K562 (cell line): Measurements from ENCODE around the gene METRNL. TPM values are rescaled to one million over a fixed set of nuclear protein-coding genes. Genes with fewer than 3 reads are reported as not detected.

Experiments used
- ARID1B ChIP-seq: fragments of 450-650 bp; IDR thresholded peaks from 2 replicates; pipeline ENCODE4 v1.6.1; 2016; ENCODE audit warnings: antibody characterized with exemption, mild to moderate bottlenecking, inconsistent platforms
- CEBPB ChIP-seq: fragments of 450-650 bp; IDR thresholded peaks from 2 replicates; pipeline ENCODE4 v1.6.1; 2016; ENCODE audit warnings: missing genetic modification characterization, missing compliant biosample characterization
- CTBP1 ChIP-seq: fragments of 450-650 bp; IDR thresholded peaks from 2 replicates; pipeline ENCODE4 v1.6.1; 2016; ENCODE audit warnings: borderline replicate concordance
- DNMT1 ChIP-seq: fragments of 450-650 bp; IDR thresholded peaks from 2 replicates; pipeline ENCODE4 v1.6.1; 2016; ENCODE audit warnings: antibody characterized with exemption, mild to moderate bottlenecking
- EZH2 ChIP-seq: IDR thresholded peaks from 2 replicates; pipeline ENCODE4 v1.6.1; 2012; ENCODE audit warnings: low read depth, mild to moderate bottlenecking, inconsistent platforms, low read length, borderline replicate concordance
- FOXA3 ChIP-seq, 2 experiments: fragments of 450-650 bp in 1 of 2; sonication (generic) in 1 of 2; formaldehyde crosslinking; IDR thresholded peaks in 1 of 2; conservative IDR thresholded peaks in 1 of 2; 2 replicates each; pipeline versions ENCODE4 v1.4.0 to v1.8.0; 2020 to 2022; ENCODE audit warnings: mild to moderate bottlenecking in 2 of 2, missing genetic modification reagents in 1 of 2
- FOXM1 ChIP-seq, 2 experiments: fragments of 450-650 bp in 1 of 2; sonication (generic) in 1 of 2; formaldehyde crosslinking in 1 of 2; IDR thresholded peaks; 2 replicates each; pipeline versions ENCODE4 v1.6.1 to v1.9.0; 2017 to 2022; ENCODE audit warnings: low read depth in 2 of 2, mild to moderate bottlenecking in 2 of 2, missing genetic modification reagents in 1 of 2, moderate library complexity in 1 of 2
- HNRNPL ChIP-seq: fragments of 200-400 bp; formaldehyde crosslinking; IDR thresholded peaks from 2 replicates; pipeline ENCODE4 v1.6.1; 2017; ENCODE audit warnings: low read depth, mild to moderate bottlenecking, low read length
- ILF3 ChIP-seq: fragments of 450-650 bp; IDR thresholded peaks from 2 replicates; pipeline ENCODE4 v1.6.1; 2018; ENCODE audit warnings: antibody characterized with exemption, mild to moderate bottlenecking, moderate library complexity, borderline replicate concordance
- KDM1A ChIP-seq, 2 experiments: fragments of 450-650 bp; IDR thresholded peaks; 2 replicates each; pipeline ENCODE4 v1.6.1; 2016; ENCODE audit warnings: mild to moderate bottlenecking in 2 of 2
- KHSRP ChIP-seq: fragments of 450-650 bp; IDR thresholded peaks from 2 replicates; pipeline ENCODE4 v1.6.1; 2017
- MED1 ChIP-seq: sonication (generic); formaldehyde crosslinking; IDR thresholded peaks from 2 replicates; pipeline ENCODE4 v1.8.1; 2023; ENCODE audit warnings: missing genetic modification reagents, borderline replicate concordance
- NR3C1 ChIP-seq: sonication (generic); formaldehyde crosslinking; IDR thresholded peaks from 2 replicates; pipeline ENCODE4 v1.8.1; 2022; ENCODE audit warnings: missing genetic modification reagents
- POU5F1 ChIP-seq: fragments of 150-350 bp; IDR thresholded peaks from 2 replicates; pipeline ENCODE4 v1.6.1; 2014; ENCODE audit warnings: borderline replicate concordance, low read length, low read depth, mild to moderate bottlenecking; ENCODE audit not compliant: partially characterized antibody
- RBFOX2 ChIP-seq: fragments of 200-400 bp; formaldehyde crosslinking; IDR thresholded peaks from 2 replicates; pipeline ENCODE4 v1.6.1; 2017; ENCODE audit warnings: low read depth, mild to moderate bottlenecking, low read length, moderate library complexity
- SAFB ChIP-seq: fragments of 200-400 bp; formaldehyde crosslinking; IDR thresholded peaks from 2 replicates; pipeline ENCODE4 v1.6.1; 2017; ENCODE audit warnings: low read depth, low read length, borderline replicate concordance
- SMARCA4 ChIP-seq: fragments of 450-650 bp; IDR thresholded peaks from 2 replicates; pipeline ENCODE4 v1.6.1; 2016
- SREBF2 ChIP-seq: sonication (generic); formaldehyde crosslinking; IDR thresholded peaks from 2 replicates; pipeline ENCODE4 v1.4.0; 2020; ENCODE audit warnings: mild to moderate bottlenecking, missing genetic modification reagents
- XRCC4 ChIP-seq: IDR thresholded peaks from one replicate; pipeline ENCODE4 v1.6.1; 2011; ENCODE audit not compliant: insufficient read depth, insufficient read length; ENCODE audit errors: extremely low read depth
- ZFP1 ChIP-seq: fragments of 450-650 bp; formaldehyde crosslinking; IDR thresholded peaks from 2 replicates; pipeline ENCODE4 v1.4.0; 2020; ENCODE audit warnings: mild to moderate bottlenecking, mixed read lengths
- ZFP36 ChIP-seq: fragments of 150-350 bp; IDR thresholded peaks from 2 replicates; pipeline ENCODE4 v1.6.1; 2018; ENCODE audit warnings: low read length, low read depth; ENCODE audit not compliant: partially characterized antibody
- ZNF282 ChIP-seq: sonication (generic); formaldehyde crosslinking; IDR thresholded peaks from 2 replicates; pipeline ENCODE4 v1.8.1; 2023; ENCODE audit warnings: missing genetic modification reagents
- ZNF324 ChIP-seq: fragments of 250-450 bp; sonication (Bioruptor Pico); IDR thresholded peaks from 2 replicates; pipeline ENCODE4 v1.4.0; 2020; ENCODE audit warnings: mild to moderate bottlenecking
- ZSCAN29 ChIP-seq: fragments of 450-650 bp; IDR thresholded peaks from 2 replicates; pipeline ENCODE4 v1.6.1; 2017
- polyA plus RNA-seq, 8 experiments: library from polyadenylated mRNA; depleted of rRNA in 4 of 8; stranded (reverse) in 5 of 8; unstranded in 3 of 8; fragments of >200 nt; fragmentation: Nextera tagmentation in 2 of 8; fragmentation: Illumina TruSeq in 1 of 8; extraction: Ambion mirVana in 2 of 8; extraction: Trizol in 1 of 8; gene quantifications; 2 replicates each; pipeline versions ENCODE4 v1.2.1 to v1.2.3, GENCODE V29; 2011 to 2014; ENCODE audit warnings: inconsistent platforms in 1 of 8, missing spikeins in 1 of 8
- total RNA-seq, 7 experiments: library from RNA; depleted of rRNA in 6 of 7; stranded (reverse); fragments of >200 nt in 6 of 7; fragmentation: Illumina TruSeq in 2 of 7; extraction: Trizol in 2 of 7; gene quantifications; 2 replicates each; pipeline versions ENCODE4 v1.2.1 to v1.2.3, GENCODE V29; 2011 to 2021; ENCODE audit warnings: low replicate concordance in 1 of 7
- TF ChIP-seq, protein P1 (sequence below): fragments of 250-450 bp; sonication (Bioruptor Pico); IDR thresholded peaks from 2 replicates; pipeline ENCODE4 v1.4.0; 2020; ENCODE audit warnings: mild to moderate bottlenecking, moderate library complexity
- TF ChIP-seq, protein P2 (sequence below): fragments of 250-450 bp; sonication (Bioruptor Pico); IDR thresholded peaks from 2 replicates; pipeline ENCODE4 v1.8.0; 2022; ENCODE audit warnings: inconsistent platforms, mild to moderate bottlenecking, moderate library complexity, borderline replicate concordance

The METRNL gene
- total and polyA plus RNA-seq, 9 of the 15 experiments (the other 6 are each of a cell fraction or from before 2014, with no cell fraction given) = 0.17 to 31.8 (median 2.9) TPM

DNA sequence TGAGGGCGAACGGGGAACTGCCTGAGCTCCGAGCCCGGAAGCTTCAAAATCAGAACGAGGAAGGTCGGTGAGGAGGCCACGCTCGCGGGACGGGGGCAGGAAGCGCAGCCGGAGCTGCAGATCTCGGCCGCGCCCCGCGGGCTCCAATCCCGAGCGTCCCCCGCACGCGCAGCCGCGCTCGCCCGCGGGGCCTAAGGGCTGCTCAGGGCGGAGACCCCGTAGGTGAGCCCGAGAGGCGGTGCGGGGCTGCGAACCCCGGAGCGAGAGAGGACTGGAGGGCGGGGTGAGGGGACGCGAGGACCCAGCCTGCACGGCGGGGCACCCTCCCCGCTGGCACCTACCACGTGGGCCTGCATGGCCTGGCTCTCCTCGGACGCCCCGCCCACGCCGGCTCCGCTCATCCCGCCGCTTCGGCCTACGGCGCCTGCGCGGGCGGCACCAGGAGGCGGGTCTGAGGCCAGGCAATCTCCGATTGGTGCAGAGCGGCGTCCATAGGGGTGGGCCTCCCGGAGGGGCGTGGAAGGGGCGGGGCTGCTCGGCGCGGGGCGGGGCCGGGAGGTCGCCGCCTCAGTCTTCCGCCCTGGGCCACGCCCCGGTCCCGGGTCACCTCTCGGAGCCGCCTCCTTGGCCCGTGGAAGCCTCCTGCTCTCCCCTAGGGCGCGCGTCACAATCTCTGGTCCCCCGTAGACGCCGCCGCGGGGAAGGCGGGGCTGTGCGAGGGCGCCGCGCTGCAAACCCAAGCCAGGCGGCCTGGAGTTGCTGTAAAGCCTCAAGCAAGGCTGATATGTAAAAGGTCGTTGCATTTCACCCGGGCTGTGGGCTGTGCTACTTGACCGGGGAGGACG lies 27.8 kb upstream of the METRNL start (continued):
- TF ChIP-seq, protein P1, sequence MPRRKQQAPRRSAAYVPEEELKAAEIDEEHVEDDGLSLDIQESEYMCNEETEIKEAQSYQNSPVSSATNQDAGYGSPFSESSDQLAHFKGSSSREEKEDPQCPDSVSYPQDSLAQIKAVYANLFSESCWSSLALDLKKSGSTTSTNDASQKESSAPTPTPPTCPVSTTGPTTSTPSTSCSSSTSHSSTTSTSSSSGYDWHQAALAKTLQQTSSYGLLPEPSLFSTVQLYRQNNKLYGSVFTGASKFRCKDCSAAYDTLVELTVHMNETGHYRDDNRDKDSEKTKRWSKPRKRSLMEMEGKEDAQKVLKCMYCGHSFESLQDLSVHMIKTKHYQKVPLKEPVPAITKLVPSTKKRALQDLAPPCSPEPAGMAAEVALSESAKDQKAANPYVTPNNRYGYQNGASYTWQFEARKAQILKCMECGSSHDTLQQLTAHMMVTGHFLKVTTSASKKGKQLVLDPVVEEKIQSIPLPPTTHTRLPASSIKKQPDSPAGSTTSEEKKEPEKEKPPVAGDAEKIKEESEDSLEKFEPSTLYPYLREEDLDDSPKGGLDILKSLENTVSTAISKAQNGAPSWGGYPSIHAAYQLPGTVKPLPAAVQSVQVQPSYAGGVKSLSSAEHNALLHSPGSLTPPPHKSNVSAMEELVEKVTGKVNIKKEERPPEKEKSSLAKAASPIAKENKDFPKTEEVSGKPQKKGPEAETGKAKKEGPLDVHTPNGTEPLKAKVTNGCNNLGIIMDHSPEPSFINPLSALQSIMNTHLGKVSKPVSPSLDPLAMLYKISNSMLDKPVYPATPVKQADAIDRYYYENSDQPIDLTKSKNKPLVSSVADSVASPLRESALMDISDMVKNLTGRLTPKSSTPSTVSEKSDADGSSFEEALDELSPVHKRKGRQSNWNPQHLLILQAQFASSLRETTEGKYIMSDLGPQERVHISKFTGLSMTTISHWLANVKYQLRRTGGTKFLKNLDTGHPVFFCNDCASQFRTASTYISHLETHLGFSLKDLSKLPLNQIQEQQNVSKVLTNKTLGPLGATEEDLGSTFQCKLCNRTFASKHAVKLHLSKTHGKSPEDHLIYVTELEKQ = no peak
- no peak for TF ChIP-seq NR3C1 (CRISPR knock-in tag)
- TF ChIP-seq FOXM1 (IDR thresholded peaks at IDR 0.05; ENCODE audit: low read depth) = no peak
- TF ChIP-seq FOXM1 (CRISPR knock-in tag; IDR thresholded peaks at IDR 0.05; ENCODE audit: low read depth) = no peak
- TF ChIP-seq ZNF324 (CRISPR knock-in tag) = no peak
- TF ChIP-seq SREBF2 (CRISPR knock-in tag) = no peak
- TF ChIP-seq SMARCA4 = no peak
- TF ChIP-seq XRCC4 = no peak
- peak; percentile 81 for TF ChIP-seq RBFOX2
- TF ChIP-seq ZSCAN29 = no peak
- TF ChIP-seq ARID1B = no peak
- no peak for TF ChIP-seq MED1 (CRISPR knock-in tag)
- TF ChIP-seq KHSRP = no peak
- TF ChIP-seq CTBP1 = peak; percentile 84
- TF ChIP-seq SAFB = peak; percentile 87
- no peak for TF ChIP-seq KDM1A (IDR thresholded peaks at IDR 0.05)
- TF ChIP-seq ZFP36 = peak; percentile 65
- peak; percentile 93 for TF ChIP-seq HNRNPL
- TF ChIP-seq, protein P2, sequence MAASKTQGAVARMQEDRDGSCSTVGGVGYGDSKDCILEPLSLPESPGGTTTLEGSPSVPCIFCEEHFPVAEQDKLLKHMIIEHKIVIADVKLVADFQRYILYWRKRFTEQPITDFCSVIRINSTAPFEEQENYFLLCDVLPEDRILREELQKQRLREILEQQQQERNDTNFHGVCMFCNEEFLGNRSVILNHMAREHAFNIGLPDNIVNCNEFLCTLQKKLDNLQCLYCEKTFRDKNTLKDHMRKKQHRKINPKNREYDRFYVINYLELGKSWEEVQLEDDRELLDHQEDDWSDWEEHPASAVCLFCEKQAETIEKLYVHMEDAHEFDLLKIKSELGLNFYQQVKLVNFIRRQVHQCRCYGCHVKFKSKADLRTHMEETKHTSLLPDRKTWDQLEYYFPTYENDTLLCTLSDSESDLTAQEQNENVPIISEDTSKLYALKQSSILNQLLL (CRISPR knock-in tag) = no peak
- TF ChIP-seq ILF3 = no peak
- no peak for TF ChIP-seq CEBPB (tag)
- TF ChIP-seq FOXA3 (CRISPR knock-in tag; conservative IDR thresholded peaks at IDR 0.05 in 1 of 2, IDR thresholded peaks at IDR 0.05 in 1 of 2) = 0 out of 4 replicates have a peak, but pooled peaks of 1 of the 2 experiments have one; percentile 42
- no peak for TF ChIP-seq DNMT1
- TF ChIP-seq POU5F1 = no peak
- TF ChIP-seq ZNF282 = no peak
- TF ChIP-seq ZFP1 = no peak
- TF ChIP-seq EZH2 = no peak
